A549 (cell line): ENCODE results near the gene SIK2.

Source experiments
- CEBPB ChIP-seq, 2 experiments: fragments of >200 bp in 1 of 2; sonication (Bioruptor Twin) in 1 of 2; formaldehyde crosslinking in 1 of 2; IDR thresholded peaks; 2 replicates each; pipeline ENCODE4 v1.6.1; 2012 to 2016
- CTCF ChIP-seq: fragments of >200 bp; sonication (Bioruptor Twin); formaldehyde crosslinking; IDR thresholded peaks from 3 replicates; pipeline ENCODE4 v1.5.1; 2016
- EP300 ChIP-seq, 2 experiments: fragments of >200 bp; sonication (Bioruptor Twin); formaldehyde crosslinking; IDR thresholded peaks; 2 replicates in 1 of 2; 3 replicates in 1 of 2; pipeline ENCODE4 v1.6.1; 2016 to 2017
- ESRRA ChIP-seq: fragments of 150-350 bp; IDR thresholded peaks from 2 replicates; pipeline ENCODE4 v1.6.1; 2014; ENCODE audit warnings: mild to moderate bottlenecking, low read length, borderline replicate concordance
- HDAC2 ChIP-seq: fragments of 200-600 bp; sonication (generic); IDR thresholded peaks from 2 replicates; pipeline ENCODE4 v1.6.1; 2016
- KDM1A ChIP-seq: fragments of 200-600 bp; sonication (generic); IDR thresholded peaks from 2 replicates; pipeline ENCODE4 v1.6.1; 2016; ENCODE audit warnings: low read depth, mild to moderate bottlenecking
- MAX ChIP-seq: IDR thresholded peaks from 2 replicates; pipeline ENCODE4 v1.6.1; 2012
- POLR2A ChIP-seq: IDR thresholded peaks from 2 replicates; pipeline ENCODE4 v1.6.1; 2012; ENCODE audit warnings: mild to moderate bottlenecking, low read length

GRCh38 chr11:111644922-111645321 is 42.7 kb downstream of the SIK2 start:
- TF ChIP-seq EP300 (IDR thresholded peaks at IDR 0.05) (no peak), CEBPB (IDR thresholded peaks at IDR 0.05) (no peak), CTCF (no peak), POLR2A (no peak), MAX (no peak), KDM1A (no peak), ESRRA (no peak), HDAC2 (no peak)
